Measurements from ENCODE around the gene MGME1. TPM values are rescaled to one million over a fixed set of nuclear protein-coding genes. Genes with fewer than 3 reads are reported as not detected.

The MGME1 gene, protein sequence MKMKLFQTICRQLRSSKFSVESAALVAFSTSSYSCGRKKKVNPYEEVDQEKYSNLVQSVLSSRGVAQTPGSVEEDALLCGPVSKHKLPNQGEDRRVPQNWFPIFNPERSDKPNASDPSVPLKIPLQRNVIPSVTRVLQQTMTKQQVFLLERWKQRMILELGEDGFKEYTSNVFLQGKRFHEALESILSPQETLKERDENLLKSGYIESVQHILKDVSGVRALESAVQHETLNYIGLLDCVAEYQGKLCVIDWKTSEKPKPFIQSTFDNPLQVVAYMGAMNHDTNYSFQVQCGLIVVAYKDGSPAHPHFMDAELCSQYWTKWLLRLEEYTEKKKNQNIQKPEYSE
- 44.3 and 50.5 TPM in 2 replicates for total RNA-seq (2022)
- Bru-seq, nascent RNA: percentile 94 among the genes with signal in this experiment
- percentile 95 among the genes with signal in this experiment for BruChase-seq, experiment 1, labeled RNA remaining after a 2-hour chase
- BruChase-seq, experiment 2, labeled RNA remaining after a 6-hour chase: percentile 89 among the genes with signal in this experiment
- long read RNA-seq, transcript MGME1-202 (5 exons, 1,936 nt): minor isoform, 5 of 93 reads
- long read RNA-seq, transcript MGME1-203 (5 exons, 2,336 nt): major isoform, 27 of 93 reads
- long read RNA-seq, partial matches to known transcripts: 19 of 93 reads
- long read RNA-seq, other reads (novel, unspliced or antisense): 40 of 93 reads

- Histone ChIP-seq H3K27me3 (replicated peaks; ENCODE audit: control insufficient read depth, insufficient read depth, low read length) (no peaks in the 10 kb centered on the region), H3K36me3 (ENCODE audit: control insufficient read depth, insufficient read depth, low read length) (no peaks in the 10 kb centered on the region; the same call in 1 of the 2 replicates), H3K9me3 (no peaks in the 10 kb centered on the region), H3K4me1 (peaks cover 51% of the 10 kb centered on the region), H3K4me3 (ENCODE audit: low read depth, low read length) (peak within 1 kb of the TSS; percentile 72)
- TF ChIP-seq, protein P1, sequence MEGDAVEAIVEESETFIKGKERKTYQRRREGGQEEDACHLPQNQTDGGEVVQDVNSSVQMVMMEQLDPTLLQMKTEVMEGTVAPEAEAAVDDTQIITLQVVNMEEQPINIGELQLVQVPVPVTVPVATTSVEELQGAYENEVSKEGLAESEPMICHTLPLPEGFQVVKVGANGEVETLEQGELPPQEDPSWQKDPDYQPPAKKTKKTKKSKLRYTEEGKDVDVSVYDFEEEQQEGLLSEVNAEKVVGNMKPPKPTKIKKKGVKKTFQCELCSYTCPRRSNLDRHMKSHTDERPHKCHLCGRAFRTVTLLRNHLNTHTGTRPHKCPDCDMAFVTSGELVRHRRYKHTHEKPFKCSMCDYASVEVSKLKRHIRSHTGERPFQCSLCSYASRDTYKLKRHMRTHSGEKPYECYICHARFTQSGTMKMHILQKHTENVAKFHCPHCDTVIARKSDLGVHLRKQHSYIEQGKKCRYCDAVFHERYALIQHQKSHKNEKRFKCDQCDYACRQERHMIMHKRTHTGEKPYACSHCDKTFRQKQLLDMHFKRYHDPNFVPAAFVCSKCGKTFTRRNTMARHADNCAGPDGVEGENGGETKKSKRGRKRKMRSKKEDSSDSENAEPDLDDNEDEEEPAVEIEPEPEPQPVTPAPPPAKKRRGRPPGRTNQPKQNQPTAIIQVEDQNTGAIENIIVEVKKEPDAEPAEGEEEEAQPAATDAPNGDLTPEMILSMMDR (IDR thresholded peaks at IDR 0.05; ENCODE audit: insufficient read depth in 1 of 2, low read depth in 1 of 2, low read length in 1 of 2, severe bottlenecking in 1 of 2, unreplicated experiment in 1 of 2): no peak
- Mint-ChIP-seq H3K9me3 (ENCODE audit: unreplicated experiment) (no peaks in the 10 kb centered on the region), H3K4me3 (ENCODE audit: unreplicated experiment) (peak within 1 kb of the TSS; percentile 93), H3K27ac (ENCODE audit: unreplicated experiment) (peak within 1 kb of the TSS; percentile 99), H3K4me1 (ENCODE audit: low read depth, unreplicated experiment) (peaks cover 24% of the 10 kb centered on the region), H3K36me3 (ENCODE audit: insufficient read depth, unreplicated experiment) (peaks cover 91% of the 10 kb centered on the region), H3K27me3 (ENCODE audit: insufficient read depth, unreplicated experiment) (no peaks in the 10 kb centered on the region)
- POLR2A ChIA-PET: interaction anchor here (0.6 to 2.5 kb wide), 2 partner anchors 10 to 176 kb away, joined by 5 to 13 read pairs; no protein-coding TSS in a partner anchor
- no TSS peak for BruUV-seq (replicated peaks)
- intact Hi-C loops (cut with micrococcal nuclease; ENCODE audit: unreplicated experiment): loop anchor here (1.0 to 5.0 kb wide), 5 partner anchors 17 to 401 kb away; partner anchors contain the start of genes KAT14, PET117 and RRBP1
- DNase-seq: peak; percentile 100
- CTCF ChIA-PET: interaction anchor here (3.7 kb wide), 1 partner anchor 10 kb away, joined by 21 read pairs; no protein-coding TSS in a partner anchor
These were observed at the start of gene MGME1, which contains the start of gene SNX5 for GRCh38 chr20:17968366-17969277. Gene MGME1 (plus strand): TSS chr20:17969018. CDS start chr20:17969860, 842 bp downstream. Gene SNX5 (minus strand): TSS chr20:17968794. CDS start chr20:17968425, 369 bp downstream.

GRCh38 chr20:17919149-17919548 is 49.7 kb upstream of the MGME1 start:
- Mint-ChIP-seq H3K9me3 (ENCODE audit: unreplicated experiment) (no peaks in the 10 kb centered on the region), H3K4me1 (ENCODE audit: low read depth, unreplicated experiment) (no peaks in the 10 kb centered on the region), H3K4me3 (ENCODE audit: unreplicated experiment) (no peak overlapping the region), H3K36me3 (ENCODE audit: insufficient read depth, unreplicated experiment) (no peaks in the 10 kb centered on the region), H3K27ac (ENCODE audit: unreplicated experiment) (no peak overlapping the region), H3K27me3 (ENCODE audit: insufficient read depth, unreplicated experiment) (no peaks in the 10 kb centered on the region)
- BruUV-seq (replicated peaks): no TSS peak
- intact Hi-C loops (cut with micrococcal nuclease; ENCODE audit: unreplicated experiment): no loop called here
- no peak for DNase-seq
- TF ChIP-seq, protein P1 (IDR thresholded peaks at IDR 0.05; ENCODE audit: insufficient read depth in 1 of 2, low read depth in 1 of 2, low read length in 1 of 2, severe bottlenecking in 1 of 2, unreplicated experiment in 1 of 2): no peak
- no peaks in the 10 kb centered on the region for H3K27me3 ChIP-seq (replicated peaks; ENCODE audit: control insufficient read depth, insufficient read depth, low read length)
- CTCF ChIA-PET: no interaction called here
- H3K4me3 ChIP-seq (ENCODE audit: low read depth, low read length): no peak overlapping the region
- H3K9me3 ChIP-seq: no peaks in the 10 kb centered on the region
- H3K4me1 ChIP-seq: peaks cover 4% of the 10 kb centered on the region; the same call in 1 of the 2 replicates
- H3K36me3 ChIP-seq (ENCODE audit: control insufficient read depth, insufficient read depth, low read length): no peaks in the 10 kb centered on the region
- POLR2A ChIA-PET: no interaction called here
